HUES6 (cell line): ENCODE measurements around the gene ATP10A.

Experiments used
- H3K27ac ChIP-seq: 2 replicates; pipeline ENCODE4 v1.7.0; 2013; ENCODE audit warnings: low read depth, mild to moderate bottlenecking, low read length, inconsistent platforms
- H3K27me3 ChIP-seq: 2 replicates; pipeline ENCODE4 v1.6.1; 2013; ENCODE audit warnings: low read length; ENCODE audit not compliant: control insufficient read depth, insufficient read depth
- H3K36me3 ChIP-seq: 2 replicates; pipeline ENCODE4 v1.6.1; 2013; ENCODE audit warnings: low read length; ENCODE audit not compliant: control insufficient read depth, insufficient read depth
- H3K4me1 ChIP-seq: 2 replicates; pipeline ENCODE4 v1.6.1; 2013; ENCODE audit warnings: low read length; ENCODE audit not compliant: control insufficient read depth, insufficient read depth
- H3K4me3 ChIP-seq: 2 replicates; pipeline ENCODE4 v1.5.1; 2013; ENCODE audit warnings: low read depth, low read length
- H3K9ac ChIP-seq: one replicate; pipeline ENCODE4 v1.6.1; 2013; ENCODE audit warnings: mild to moderate bottlenecking, low read length
- H3K9me3 ChIP-seq: 2 replicates; pipeline ENCODE4 v1.6.1; 2013; ENCODE audit warnings: low read depth, low read length; ENCODE audit not compliant: control insufficient read depth, insufficient read depth

Gene ATP10A

DNA sequence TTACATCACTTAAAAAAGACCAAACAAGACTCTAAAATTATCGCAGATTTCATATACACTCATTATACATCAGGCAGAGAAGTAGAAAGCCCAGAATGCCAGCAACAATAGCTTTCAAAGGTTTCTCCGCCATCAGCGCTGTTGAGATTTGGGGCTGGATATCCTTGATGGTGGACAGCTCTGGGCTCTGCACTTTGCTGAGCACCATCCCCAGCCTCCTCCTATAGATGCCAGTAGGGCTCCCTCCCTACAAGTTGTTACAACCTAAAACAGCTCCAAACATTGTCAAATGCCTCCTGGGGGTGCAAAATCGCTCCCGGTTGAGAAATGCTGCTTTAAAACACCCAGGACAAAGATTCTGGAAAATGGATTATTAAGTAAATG lies 73.5 kb downstream of the ATP10A start:
- Histone ChIP-seq H3K9ac (no peak overlapping the region), H3K4me1 (peaks cover 6% of the 10 kb centered on the region), H3K36me3 (no peaks in the 10 kb centered on the region), H3K9me3 (no peaks in the 10 kb centered on the region), H3K27ac (no peak overlapping the region), H3K4me3 (no peak overlapping the region), H3K27me3 (no peaks in the 10 kb centered on the region)

DNA sequence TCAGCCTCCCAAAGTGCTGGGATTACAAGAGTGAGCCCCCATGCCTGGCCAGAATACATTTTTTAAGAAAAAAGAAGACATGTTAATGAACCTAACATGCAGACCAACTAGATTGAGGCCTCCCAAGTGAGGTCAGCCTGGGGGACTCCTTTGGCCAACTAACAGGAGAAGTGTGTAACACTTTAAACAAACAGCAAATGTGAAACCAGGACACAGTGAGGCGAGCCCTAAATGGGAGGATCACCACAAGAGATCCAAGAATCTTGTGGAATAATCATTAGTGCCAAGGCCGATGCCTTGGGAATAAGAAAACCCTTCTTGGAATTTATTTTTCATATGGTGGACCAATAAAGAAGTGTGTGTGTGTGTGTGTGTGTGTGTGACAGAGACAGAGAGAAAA lies 73.9 kb downstream of the ATP10A start:
- H3K4me3 ChIP-seq = no peak overlapping the region
- H3K4me1 ChIP-seq = peaks cover 6% of the 10 kb centered on the region
- H3K27me3 ChIP-seq = no peaks in the 10 kb centered on the region
- no peaks in the 10 kb centered on the region for H3K9me3 ChIP-seq
- H3K9ac ChIP-seq = no peak overlapping the region
- H3K27ac ChIP-seq = no peak overlapping the region
- no peaks in the 10 kb centered on the region for H3K36me3 ChIP-seq

DNA sequence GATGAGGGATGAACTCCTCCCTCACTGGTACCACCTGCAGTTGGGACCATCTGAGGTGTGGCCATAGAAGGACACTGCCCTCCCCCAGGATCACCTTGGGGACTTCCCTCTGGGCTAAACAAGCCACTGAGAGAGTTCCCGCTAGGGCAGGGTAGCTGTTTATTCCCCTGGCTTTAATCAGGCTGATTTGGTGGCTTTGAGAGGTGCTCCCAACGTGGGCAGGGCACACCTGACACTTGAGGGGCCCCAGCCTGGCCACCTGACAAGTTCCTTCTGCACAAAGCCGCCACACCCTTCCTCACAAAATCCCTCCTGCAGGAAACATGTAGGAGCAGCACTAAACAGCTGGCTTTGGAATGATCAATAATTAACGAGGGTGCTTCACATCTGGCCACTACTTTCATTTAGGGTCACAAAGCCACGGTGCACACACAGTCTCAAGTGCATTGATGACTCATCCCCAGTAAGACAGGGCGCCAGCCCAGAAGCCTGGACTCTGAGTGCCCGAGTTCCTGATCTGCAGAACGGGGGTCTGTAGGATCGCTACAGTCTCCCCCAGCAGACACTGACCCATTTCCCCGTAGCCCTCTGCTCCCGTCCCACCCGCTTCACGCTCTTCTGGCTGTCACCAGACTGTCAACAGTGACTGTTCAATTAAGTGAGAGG lies 75.1 kb downstream of the ATP10A start:
- Histone ChIP-seq H3K9ac (no peak overlapping the region), H3K27ac (no peak overlapping the region), H3K4me3 (no peak overlapping the region), H3K36me3 (no peaks in the 10 kb centered on the region), H3K4me1 (peaks cover 8% of the 10 kb centered on the region), H3K9me3 (no peaks in the 10 kb centered on the region), H3K27me3 (no peaks in the 10 kb centered on the region)

DNA sequence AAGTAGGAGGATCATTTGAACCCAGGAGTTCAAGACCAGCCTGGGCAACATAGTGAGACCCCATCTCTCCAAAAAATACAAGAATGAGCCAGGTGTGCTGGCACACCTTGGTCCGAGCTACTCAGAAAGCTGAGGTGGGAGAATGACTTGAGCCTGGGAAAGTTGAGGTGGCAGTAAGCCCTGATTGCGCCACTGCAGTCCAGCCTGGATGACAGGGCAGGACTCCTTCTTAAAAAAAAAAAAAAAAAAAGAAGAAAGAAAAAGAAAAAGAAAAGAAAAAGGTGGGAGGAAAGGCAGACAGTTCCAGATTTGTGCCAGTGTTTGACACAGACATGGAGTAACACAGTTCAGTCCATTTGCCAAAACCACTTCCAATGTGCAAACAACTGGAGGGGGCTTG lies 75.7 kb downstream of the ATP10A start:
- Histone ChIP-seq H3K9ac (no peak overlapping the region), H3K36me3 (no peaks in the 10 kb centered on the region)

DNA sequence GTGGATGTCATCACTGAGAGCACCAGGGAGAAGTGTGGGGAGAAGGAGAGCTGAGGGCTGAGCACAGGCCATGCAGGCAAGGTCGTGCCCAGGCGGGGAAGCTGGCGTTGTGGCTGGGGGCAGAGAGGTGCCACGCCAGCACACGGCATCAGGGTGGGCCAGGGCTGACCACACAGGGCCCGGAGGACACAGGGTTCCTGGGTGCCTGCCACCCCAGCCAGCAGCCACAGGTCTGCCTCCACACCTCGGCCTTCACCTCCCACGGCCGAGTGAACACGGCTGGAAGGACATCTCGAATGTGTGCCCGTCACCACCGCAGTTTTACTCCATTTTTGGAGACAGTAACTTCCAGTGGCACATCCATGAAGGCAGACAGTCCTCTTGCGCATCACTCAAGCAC lies 77.1 kb downstream of the ATP10A start:
- Histone ChIP-seq H3K9me3 (no peaks in the 10 kb centered on the region), H3K4me1 (peaks cover 8% of the 10 kb centered on the region), H3K27me3 (no peaks in the 10 kb centered on the region), H3K27ac (no peak overlapping the region), H3K4me3 (no peak overlapping the region), H3K36me3 (no peaks in the 10 kb centered on the region), H3K9ac (no peak overlapping the region)

More for the DNA sequence above, 75.7 kb downstream of the ATP10A start:
- Histone ChIP-seq H3K9me3 (no peaks in the 10 kb centered on the region), H3K4me3 (no peak overlapping the region), H3K27ac (no peak overlapping the region), H3K27me3 (no peaks in the 10 kb centered on the region), H3K4me1 (peaks cover 8% of the 10 kb centered on the region)

DNA sequence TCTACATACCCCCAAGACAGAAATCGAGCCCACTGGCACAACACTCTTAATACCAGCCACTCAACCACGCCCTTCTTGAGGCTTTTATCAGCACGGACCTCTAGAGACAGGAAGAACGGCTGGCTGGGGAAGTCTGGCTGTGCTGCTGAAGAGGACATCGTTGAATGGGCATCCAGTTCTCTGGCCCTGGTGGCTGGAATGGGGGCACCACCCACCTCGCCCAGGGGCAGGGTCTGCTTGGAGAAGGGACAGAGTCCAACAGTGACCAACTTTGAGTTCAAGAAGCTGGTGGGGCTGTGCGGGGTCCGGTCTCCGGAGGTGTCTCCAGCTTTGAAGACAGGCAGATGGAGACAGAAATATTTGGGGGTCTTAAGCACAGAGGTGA lies 77.5 kb downstream of the ATP10A start:
- Histone ChIP-seq H3K9me3 (no peaks in the 10 kb centered on the region), H3K4me1 (peaks cover 7% of the 10 kb centered on the region), H3K9ac (no peak overlapping the region), H3K36me3 (no peaks in the 10 kb centered on the region), H3K27ac (no peak overlapping the region), H3K27me3 (no peaks in the 10 kb centered on the region), H3K4me3 (no peak overlapping the region)

DNA sequence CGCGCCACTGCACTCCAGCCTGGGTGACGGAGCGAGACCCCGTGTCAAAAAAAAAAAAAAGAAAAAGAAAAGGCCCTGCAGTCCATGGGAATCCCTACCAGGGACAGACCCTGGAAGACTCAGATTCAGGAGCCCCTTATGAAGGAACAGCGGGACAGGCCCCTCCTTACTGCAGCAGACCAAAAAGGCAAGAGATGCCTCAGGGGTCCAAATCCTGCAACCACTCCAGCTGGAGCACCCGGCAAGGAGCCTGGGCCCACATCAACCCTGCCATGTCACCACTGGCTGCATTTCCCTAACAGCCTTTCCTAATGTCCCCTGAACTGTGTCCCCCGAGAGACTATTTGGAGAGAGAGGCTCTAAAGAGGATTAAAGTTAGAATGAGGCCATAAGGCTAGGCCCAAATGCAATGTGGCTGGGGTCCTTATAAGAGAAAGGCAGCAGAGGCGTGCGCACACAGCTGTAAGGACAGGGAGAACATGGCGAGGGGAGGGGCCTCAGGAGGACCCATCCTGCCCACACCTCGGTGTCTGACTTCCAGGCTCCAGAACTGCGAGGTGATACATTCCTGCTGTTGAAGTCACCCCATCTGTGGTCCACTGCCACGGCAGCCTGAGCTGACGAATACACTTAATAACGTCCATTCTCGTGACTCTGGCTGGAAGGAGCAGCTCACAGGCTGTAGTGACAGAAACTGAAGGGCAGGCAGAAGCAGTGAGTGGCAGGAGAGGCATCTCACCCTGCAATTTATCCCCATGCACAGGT lies 78.1 kb downstream of the ATP10A start:
- Histone ChIP-seq H3K9me3 (no peaks in the 10 kb centered on the region), H3K9ac (no peak overlapping the region), H3K4me3 (no peak overlapping the region), H3K27ac (no peak overlapping the region), H3K36me3 (no peaks in the 10 kb centered on the region), H3K27me3 (no peaks in the 10 kb centered on the region), H3K4me1 (peaks cover 3% of the 10 kb centered on the region; the same call in 1 of the 2 replicates)

DNA sequence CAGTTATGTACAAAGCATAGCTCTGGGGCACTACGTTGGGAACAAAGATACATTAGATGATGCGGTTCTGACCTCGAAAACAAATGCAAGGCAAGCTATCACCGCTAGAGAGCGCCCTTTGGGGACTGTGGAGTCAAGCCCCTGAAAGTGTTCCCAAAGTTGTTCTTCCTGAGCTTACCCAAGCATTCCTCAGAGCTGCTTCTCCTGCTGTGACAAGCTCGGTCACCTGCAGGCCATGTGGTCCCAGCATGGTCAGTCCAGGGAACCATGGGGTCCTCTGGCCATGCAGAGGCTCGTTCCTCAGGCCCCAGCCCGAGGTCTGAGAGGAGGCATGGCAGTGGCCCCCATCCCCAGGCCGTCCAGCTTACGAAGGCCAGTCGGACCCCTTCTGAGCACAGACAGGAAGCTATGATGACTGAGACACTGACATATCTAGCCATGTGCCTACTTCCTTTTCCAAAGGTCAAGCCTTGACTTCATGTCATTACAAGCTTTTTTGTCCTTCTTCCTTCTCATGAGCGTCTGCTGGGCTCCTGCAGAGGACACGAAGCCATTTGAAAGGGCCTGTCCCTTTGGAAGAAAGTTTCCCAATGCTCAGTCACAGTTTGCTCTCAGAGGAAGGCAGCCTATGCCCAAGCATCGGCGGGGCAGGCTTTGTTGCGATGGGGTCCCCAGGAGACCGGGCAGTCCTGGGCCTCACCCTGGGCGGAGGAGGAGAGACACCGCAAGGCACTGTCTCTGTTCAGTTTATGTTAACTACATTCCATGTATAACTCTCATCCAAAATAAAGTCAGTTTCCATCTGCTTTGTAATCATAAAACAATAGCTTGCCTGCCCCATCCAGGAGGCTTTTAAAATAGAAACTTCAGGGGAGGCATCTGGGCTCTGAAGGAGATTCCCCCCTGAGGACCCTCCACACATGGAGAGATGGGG lies 79.3 kb downstream of the ATP10A start:
- Histone ChIP-seq H3K27me3 (no peaks in the 10 kb centered on the region), H3K9ac (no peak overlapping the region), H3K36me3 (no peaks in the 10 kb centered on the region), H3K4me1 (peaks cover 3% of the 10 kb centered on the region; the same call in 1 of the 2 replicates), H3K4me3 (no peak overlapping the region), H3K9me3 (no peaks in the 10 kb centered on the region), H3K27ac (no peak overlapping the region)

DNA sequence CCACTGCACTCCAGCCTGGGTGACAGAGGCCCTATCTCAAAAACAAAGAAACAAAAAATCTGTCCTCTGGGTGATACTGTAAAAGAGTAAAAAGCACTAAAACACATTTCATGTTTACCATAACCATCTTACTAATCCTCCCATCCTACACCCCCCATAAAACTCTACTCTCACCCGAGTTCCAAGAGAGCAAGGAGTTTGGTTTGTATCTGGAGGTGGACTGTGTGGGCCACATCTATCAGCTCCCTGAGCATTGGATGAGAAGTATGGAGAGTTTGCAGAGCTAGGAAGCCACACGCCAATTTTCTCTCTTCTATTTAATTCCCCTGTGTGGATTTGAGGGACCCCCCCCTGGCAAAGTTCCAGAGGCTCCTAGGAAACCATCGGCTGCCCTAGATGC lies 80.0 kb downstream of the ATP10A start:
- no peak overlapping the region for H3K9ac ChIP-seq
- H3K9me3 ChIP-seq = no peaks in the 10 kb centered on the region
- no peaks in the 10 kb centered on the region for H3K36me3 ChIP-seq
- H3K27ac ChIP-seq = no peak overlapping the region
- H3K27me3 ChIP-seq = no peaks in the 10 kb centered on the region
- no peak overlapping the region for H3K4me3 ChIP-seq
- H3K4me1 ChIP-seq = peaks cover 3% of the 10 kb centered on the region; the same call in 1 of the 2 replicates

DNA sequence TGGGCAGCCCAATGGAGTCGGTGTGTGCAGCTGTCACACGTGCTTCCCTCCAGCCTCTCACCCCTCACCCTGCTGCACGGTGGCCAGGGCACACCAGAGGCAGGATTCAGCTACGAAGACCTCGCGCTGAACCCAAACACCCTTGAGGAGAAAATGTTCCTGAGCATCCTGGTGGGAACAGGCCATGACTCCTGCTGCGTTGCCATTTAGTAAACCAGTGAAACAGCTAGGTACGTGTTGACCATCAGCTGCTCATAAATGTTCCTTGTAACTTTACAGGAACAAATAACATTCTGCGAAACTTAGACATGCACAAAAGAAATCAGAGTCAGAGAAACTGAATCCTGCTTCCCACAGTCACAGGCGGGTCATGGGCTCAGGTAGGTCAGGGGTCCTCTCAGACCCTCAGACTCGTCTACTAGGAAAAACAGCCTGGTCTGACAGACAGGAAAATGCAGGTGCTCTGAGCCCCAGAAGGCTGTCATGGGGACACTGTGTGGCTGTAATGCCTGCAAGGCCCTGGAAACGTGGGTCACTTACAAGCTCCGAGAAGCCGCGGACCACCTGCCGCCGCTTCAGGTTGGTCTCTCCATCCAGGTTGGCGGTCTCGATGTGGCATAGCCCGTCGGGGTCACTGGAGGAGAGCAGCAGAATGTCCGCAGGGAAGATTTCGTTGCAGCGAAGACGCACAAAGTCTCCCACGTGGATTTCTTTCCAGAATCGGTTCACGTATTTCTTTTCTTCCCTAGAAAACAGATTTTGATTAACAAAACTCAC lies 82.5 kb downstream of the ATP10A start:
- Histone ChIP-seq H3K27ac (no peak overlapping the region), H3K4me3 (no peak overlapping the region), H3K27me3 (no peaks in the 10 kb centered on the region), H3K36me3 (no peaks in the 10 kb centered on the region), H3K9me3 (no peaks in the 10 kb centered on the region), H3K4me1 (peaks cover 5% of the 10 kb centered on the region; the same call in 1 of the 2 replicates), H3K9ac (no peak overlapping the region)
